GM23338 (cell line): ENCODE results near the gene CA12. TPM values are rescaled to one million over a fixed set of nuclear protein-coding genes. Genes with fewer than 3 reads are reported as not detected.

ENCODE experiments used
- ATAC-seq: fragments of 200-7000 bp; cut with Tn5 transposase; 3 replicates; pipeline ENCODE4 v1.9.1; 2020
- DNase-seq: peaks from one replicate; pipeline ENCODE4 v3.0.0-alpha.2; 2015; ENCODE audit warnings: low spot score
- H2AFZ ChIP-seq: fragments of 200-600 bp; sonication (generic); 2 replicates; pipeline ENCODE4 v1.8.0; 2016; ENCODE audit warnings: antibody characterized with exemption, mild to moderate bottlenecking, moderate library complexity
- H3F3A ChIP-seq: fragments of 200-600 bp; sonication (generic); replicated peaks from 2 replicates; pipeline ENCODE4 v1.8.0; 2017; ENCODE audit warnings: antibody characterized with exemption, mixed run types, low read depth
- H3K27ac ChIP-seq: fragments of 200-600 bp; sonication (generic); 2 replicates; pipeline ENCODE4 v1.6.1; 2016; ENCODE audit warnings: low read depth
- H3K27me3 ChIP-seq: fragments of 200-600 bp; sonication (generic); 2 replicates; pipeline ENCODE4 v1.8.0; 2016; ENCODE audit warnings: mild to moderate bottlenecking, mixed run types, moderate library complexity; ENCODE audit not compliant: insufficient read depth
- H3K36me3 ChIP-seq: fragments of 200-600 bp; sonication (generic); 2 replicates; pipeline ENCODE4 v1.8.0; 2016; ENCODE audit warnings: mild to moderate bottlenecking; ENCODE audit not compliant: insufficient read depth
- H3K4me1 ChIP-seq: fragments of 200-600 bp; sonication (generic); 2 replicates; pipeline ENCODE4 v1.8.0; 2016; ENCODE audit warnings: mild to moderate bottlenecking, moderate library complexity; ENCODE audit not compliant: insufficient read depth
- H3K4me2 ChIP-seq: fragments of 200-600 bp; sonication (generic); 2 replicates; pipeline ENCODE4 v1.7.1; 2017; ENCODE audit warnings: mixed run types
- H3K4me3 ChIP-seq: fragments of 200-600 bp; sonication (generic); 2 replicates; pipeline ENCODE4 v1.6.1; 2016; ENCODE audit warnings: mixed run types
- H3K79me2 ChIP-seq: fragments of 200-600 bp; sonication (generic); replicated peaks from 2 replicates; pipeline ENCODE4 v1.8.0; 2017; ENCODE audit warnings: mild to moderate bottlenecking; ENCODE audit not compliant: insufficient read depth
- H3K9me2 ChIP-seq: fragments of 200-600 bp; sonication (generic); 2 replicates; pipeline ENCODE4 v1.8.0; 2017; ENCODE audit not compliant: insufficient read depth
- H4K20me1 ChIP-seq: fragments of 200-600 bp; sonication (generic); replicated peaks from 2 replicates; pipeline ENCODE4 v1.8.0; 2017; ENCODE audit warnings: mild to moderate bottlenecking; ENCODE audit not compliant: insufficient read depth
- H3K27ac Mint-ChIP-seq: 2 replicates; pipeline ENCODE4 v1.8.0; 2020; ENCODE audit warnings: inconsistent platforms, mild to moderate bottlenecking, moderate library complexity, mixed read lengths
- H3K27me3 Mint-ChIP-seq: 3 replicates; pipeline ENCODE4 v1.8.0; 2022; ENCODE audit warnings: low read depth, mild to moderate bottlenecking, moderate library complexity, mixed read lengths, inconsistent platforms; ENCODE audit not compliant: insufficient read depth, poor library complexity
- H3K36me3 Mint-ChIP-seq: 3 replicates; pipeline ENCODE4 v1.8.0; 2021; ENCODE audit warnings: low read depth, mild to moderate bottlenecking, inconsistent platforms, moderate library complexity, mixed read lengths
- H3K4me1 Mint-ChIP-seq: 3 replicates; pipeline ENCODE4 v1.8.0; 2020; ENCODE audit warnings: mild to moderate bottlenecking, inconsistent platforms, mixed read lengths
- H3K4me3 Mint-ChIP-seq: 3 replicates; pipeline ENCODE4 v1.8.0; 2021; ENCODE audit warnings: moderate library complexity, mild to moderate bottlenecking, inconsistent platforms, mixed read lengths
- H3K9me3 Mint-ChIP-seq: 3 replicates; pipeline ENCODE4 v1.8.0; 2020; ENCODE audit warnings: moderate library complexity, mild to moderate bottlenecking, inconsistent platforms, mixed read lengths
- CREB1 ChIP-seq: fragments of 250-450 bp; sonication (Bioruptor Pico); IDR thresholded peaks from 2 replicates; pipeline ENCODE4 v1.5.0; 2020; ENCODE audit warnings: low read depth, mild to moderate bottlenecking, moderate library complexity
- EZH2 ChIP-seq: fragments of 200-600 bp; sonication (generic); IDR thresholded peaks from one replicate; pipeline ENCODE4 v1.8.0; 2017; ENCODE audit warnings: antibody characterized with exemption, mild to moderate bottlenecking, low read depth; ENCODE audit not compliant: unreplicated experiment
- EZH2phosphoT487 ChIP-seq: fragments of 200-600 bp; sonication (generic); IDR thresholded peaks from one replicate; pipeline ENCODE4 v1.8.1; 2018; ENCODE audit warnings: antibody characterized with exemption; ENCODE audit not compliant: unreplicated experiment
- JUNB ChIP-seq: IDR thresholded peaks from one replicate; pipeline ENCODE4 v1.6.1; 2016; ENCODE audit warnings: antibody characterized with exemption; ENCODE audit not compliant: unreplicated experiment
- NANOG ChIP-seq: IDR thresholded peaks from 2 replicates; pipeline ENCODE4 v1.6.1; 2016; ENCODE audit warnings: antibody characterized with exemption, borderline replicate concordance
- POLR2AphosphoS5 ChIP-seq: IDR thresholded peaks from 2 replicates; pipeline ENCODE4 v1.6.1; 2016; ENCODE audit warnings: antibody characterized with exemption, low read depth
- STAT1 ChIP-seq: IDR thresholded peaks from one replicate; pipeline ENCODE4 v1.6.1; 2016; ENCODE audit warnings: antibody characterized with exemption; ENCODE audit not compliant: unreplicated experiment
- ZNF114 ChIP-seq: fragments of 250-450 bp; sonication (Bioruptor Pico); IDR thresholded peaks from 2 replicates; pipeline ENCODE4 v1.5.0; 2020; ENCODE audit warnings: mild to moderate bottlenecking, moderate library complexity
- ZNF331 ChIP-seq: fragments of 250-450 bp; sonication (Bioruptor Pico); IDR thresholded peaks from 2 replicates; pipeline ENCODE4 v1.5.0; 2020; ENCODE audit warnings: low read depth, mild to moderate bottlenecking, moderate library complexity
- polyA plus RNA-seq: library from polyadenylated mRNA; unstranded; fragments of >200 nt; fragmentation: Nextera tagmentation; extraction: Ambion mirVana; gene quantifications from 2 replicates; pipeline ENCODE4 v1.2.1, GENCODE V29; 2016
- total RNA-seq: library from RNA; depleted of rRNA; stranded (reverse); fragments of >200 nt; shearing (Covaris generic); gene quantifications from 2 replicates; pipeline ENCODE4 v1.2.3, GENCODE V29; 2014
- TF ChIP-seq, protein P1 (sequence below): IDR thresholded peaks from 2 replicates; pipeline ENCODE4 v1.6.1; 2016; ENCODE audit warnings: antibody characterized with exemption
- TF ChIP-seq, protein P2 (sequence below): IDR thresholded peaks from one replicate; pipeline ENCODE4 v1.6.1; 2018; ENCODE audit warnings: antibody characterized with exemption; ENCODE audit not compliant: unreplicated experiment
- TF ChIP-seq, protein P3 (sequence below): fragments of 250-450 bp; sonication (Bioruptor Pico); IDR thresholded peaks from 2 replicates; pipeline ENCODE4 v1.5.0; 2020; ENCODE audit warnings: mild to moderate bottlenecking, moderate library complexity
- TF ChIP-seq, protein P4 (sequence below), 2 experiments: fragments of 200-600 bp in 1 of 2; sonication (generic) in 1 of 2; conservative IDR thresholded peaks; 2 replicates each; pipeline versions ENCODE4 v1.5.1 to v1.6.1; 2016 to 2017; ENCODE audit warnings: antibody characterized with exemption in 2 of 2, low read depth in 2 of 2, mild to moderate bottlenecking in 2 of 2, moderate library complexity in 1 of 2

Gene CA12
- total and polyA plus RNA-seq, 2 experiments from 2014 or later = 2.9 to 5.2 TPM

DNA sequence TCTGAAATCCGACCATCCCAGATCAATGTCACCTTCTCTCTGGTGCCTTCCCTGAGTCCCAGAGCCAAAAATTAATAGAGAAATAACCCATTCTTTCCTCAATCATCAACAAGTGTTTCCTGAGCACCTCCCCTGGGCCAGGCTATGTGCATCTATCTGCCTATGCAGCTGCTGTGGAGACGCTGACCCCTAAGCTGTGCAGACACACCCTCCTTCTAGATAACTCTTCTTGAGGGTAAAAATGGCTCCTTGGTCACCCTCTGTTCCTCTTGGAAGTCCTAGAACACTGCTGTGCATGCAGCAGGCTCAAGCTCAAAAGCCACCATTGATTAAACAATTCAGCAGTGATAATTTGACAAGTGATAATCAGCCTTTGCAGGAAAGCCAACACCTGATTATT is 18.4 kb downstream of the CA12 start:
- Histone ChIP-seq H3K9me2 (no peaks in the 10 kb centered on the region), H3K4me2 (peak overlapping the region; percentile 25), H3K27ac (no peak overlapping the region), H3K27me3 (no peaks in the 10 kb centered on the region), H3K4me3 (no peak overlapping the region), H3K36me3 (no peaks in the 10 kb centered on the region), H3F3A (no peaks in the 10 kb centered on the region), H3K79me2 (no peaks in the 10 kb centered on the region), H4K20me1 (no peaks in the 10 kb centered on the region), H3K4me1 (peaks cover 16% of the 10 kb centered on the region), H2AFZ (no peak overlapping the region)
- DNase-seq (no peak), ATAC-seq (no peak)
- TF ChIP-seq, protein P1, sequence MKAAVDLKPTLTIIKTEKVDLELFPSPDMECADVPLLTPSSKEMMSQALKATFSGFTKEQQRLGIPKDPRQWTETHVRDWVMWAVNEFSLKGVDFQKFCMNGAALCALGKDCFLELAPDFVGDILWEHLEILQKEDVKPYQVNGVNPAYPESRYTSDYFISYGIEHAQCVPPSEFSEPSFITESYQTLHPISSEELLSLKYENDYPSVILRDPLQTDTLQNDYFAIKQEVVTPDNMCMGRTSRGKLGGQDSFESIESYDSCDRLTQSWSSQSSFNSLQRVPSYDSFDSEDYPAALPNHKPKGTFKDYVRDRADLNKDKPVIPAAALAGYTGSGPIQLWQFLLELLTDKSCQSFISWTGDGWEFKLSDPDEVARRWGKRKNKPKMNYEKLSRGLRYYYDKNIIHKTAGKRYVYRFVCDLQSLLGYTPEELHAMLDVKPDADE = no peak
- TF ChIP-seq, protein P2, sequence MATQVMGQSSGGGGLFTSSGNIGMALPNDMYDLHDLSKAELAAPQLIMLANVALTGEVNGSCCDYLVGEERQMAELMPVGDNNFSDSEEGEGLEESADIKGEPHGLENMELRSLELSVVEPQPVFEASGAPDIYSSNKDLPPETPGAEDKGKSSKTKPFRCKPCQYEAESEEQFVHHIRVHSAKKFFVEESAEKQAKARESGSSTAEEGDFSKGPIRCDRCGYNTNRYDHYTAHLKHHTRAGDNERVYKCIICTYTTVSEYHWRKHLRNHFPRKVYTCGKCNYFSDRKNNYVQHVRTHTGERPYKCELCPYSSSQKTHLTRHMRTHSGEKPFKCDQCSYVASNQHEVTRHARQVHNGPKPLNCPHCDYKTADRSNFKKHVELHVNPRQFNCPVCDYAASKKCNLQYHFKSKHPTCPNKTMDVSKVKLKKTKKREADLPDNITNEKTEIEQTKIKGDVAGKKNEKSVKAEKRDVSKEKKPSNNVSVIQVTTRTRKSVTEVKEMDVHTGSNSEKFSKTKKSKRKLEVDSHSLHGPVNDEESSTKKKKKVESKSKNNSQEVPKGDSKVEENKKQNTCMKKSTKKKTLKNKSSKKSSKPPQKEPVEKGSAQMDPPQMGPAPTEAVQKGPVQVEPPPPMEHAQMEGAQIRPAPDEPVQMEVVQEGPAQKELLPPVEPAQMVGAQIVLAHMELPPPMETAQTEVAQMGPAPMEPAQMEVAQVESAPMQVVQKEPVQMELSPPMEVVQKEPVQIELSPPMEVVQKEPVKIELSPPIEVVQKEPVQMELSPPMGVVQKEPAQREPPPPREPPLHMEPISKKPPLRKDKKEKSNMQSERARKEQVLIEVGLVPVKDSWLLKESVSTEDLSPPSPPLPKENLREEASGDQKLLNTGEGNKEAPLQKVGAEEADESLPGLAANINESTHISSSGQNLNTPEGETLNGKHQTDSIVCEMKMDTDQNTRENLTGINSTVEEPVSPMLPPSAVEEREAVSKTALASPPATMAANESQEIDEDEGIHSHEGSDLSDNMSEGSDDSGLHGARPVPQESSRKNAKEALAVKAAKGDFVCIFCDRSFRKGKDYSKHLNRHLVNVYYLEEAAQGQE = no peak
- TF ChIP-seq, protein P3, sequence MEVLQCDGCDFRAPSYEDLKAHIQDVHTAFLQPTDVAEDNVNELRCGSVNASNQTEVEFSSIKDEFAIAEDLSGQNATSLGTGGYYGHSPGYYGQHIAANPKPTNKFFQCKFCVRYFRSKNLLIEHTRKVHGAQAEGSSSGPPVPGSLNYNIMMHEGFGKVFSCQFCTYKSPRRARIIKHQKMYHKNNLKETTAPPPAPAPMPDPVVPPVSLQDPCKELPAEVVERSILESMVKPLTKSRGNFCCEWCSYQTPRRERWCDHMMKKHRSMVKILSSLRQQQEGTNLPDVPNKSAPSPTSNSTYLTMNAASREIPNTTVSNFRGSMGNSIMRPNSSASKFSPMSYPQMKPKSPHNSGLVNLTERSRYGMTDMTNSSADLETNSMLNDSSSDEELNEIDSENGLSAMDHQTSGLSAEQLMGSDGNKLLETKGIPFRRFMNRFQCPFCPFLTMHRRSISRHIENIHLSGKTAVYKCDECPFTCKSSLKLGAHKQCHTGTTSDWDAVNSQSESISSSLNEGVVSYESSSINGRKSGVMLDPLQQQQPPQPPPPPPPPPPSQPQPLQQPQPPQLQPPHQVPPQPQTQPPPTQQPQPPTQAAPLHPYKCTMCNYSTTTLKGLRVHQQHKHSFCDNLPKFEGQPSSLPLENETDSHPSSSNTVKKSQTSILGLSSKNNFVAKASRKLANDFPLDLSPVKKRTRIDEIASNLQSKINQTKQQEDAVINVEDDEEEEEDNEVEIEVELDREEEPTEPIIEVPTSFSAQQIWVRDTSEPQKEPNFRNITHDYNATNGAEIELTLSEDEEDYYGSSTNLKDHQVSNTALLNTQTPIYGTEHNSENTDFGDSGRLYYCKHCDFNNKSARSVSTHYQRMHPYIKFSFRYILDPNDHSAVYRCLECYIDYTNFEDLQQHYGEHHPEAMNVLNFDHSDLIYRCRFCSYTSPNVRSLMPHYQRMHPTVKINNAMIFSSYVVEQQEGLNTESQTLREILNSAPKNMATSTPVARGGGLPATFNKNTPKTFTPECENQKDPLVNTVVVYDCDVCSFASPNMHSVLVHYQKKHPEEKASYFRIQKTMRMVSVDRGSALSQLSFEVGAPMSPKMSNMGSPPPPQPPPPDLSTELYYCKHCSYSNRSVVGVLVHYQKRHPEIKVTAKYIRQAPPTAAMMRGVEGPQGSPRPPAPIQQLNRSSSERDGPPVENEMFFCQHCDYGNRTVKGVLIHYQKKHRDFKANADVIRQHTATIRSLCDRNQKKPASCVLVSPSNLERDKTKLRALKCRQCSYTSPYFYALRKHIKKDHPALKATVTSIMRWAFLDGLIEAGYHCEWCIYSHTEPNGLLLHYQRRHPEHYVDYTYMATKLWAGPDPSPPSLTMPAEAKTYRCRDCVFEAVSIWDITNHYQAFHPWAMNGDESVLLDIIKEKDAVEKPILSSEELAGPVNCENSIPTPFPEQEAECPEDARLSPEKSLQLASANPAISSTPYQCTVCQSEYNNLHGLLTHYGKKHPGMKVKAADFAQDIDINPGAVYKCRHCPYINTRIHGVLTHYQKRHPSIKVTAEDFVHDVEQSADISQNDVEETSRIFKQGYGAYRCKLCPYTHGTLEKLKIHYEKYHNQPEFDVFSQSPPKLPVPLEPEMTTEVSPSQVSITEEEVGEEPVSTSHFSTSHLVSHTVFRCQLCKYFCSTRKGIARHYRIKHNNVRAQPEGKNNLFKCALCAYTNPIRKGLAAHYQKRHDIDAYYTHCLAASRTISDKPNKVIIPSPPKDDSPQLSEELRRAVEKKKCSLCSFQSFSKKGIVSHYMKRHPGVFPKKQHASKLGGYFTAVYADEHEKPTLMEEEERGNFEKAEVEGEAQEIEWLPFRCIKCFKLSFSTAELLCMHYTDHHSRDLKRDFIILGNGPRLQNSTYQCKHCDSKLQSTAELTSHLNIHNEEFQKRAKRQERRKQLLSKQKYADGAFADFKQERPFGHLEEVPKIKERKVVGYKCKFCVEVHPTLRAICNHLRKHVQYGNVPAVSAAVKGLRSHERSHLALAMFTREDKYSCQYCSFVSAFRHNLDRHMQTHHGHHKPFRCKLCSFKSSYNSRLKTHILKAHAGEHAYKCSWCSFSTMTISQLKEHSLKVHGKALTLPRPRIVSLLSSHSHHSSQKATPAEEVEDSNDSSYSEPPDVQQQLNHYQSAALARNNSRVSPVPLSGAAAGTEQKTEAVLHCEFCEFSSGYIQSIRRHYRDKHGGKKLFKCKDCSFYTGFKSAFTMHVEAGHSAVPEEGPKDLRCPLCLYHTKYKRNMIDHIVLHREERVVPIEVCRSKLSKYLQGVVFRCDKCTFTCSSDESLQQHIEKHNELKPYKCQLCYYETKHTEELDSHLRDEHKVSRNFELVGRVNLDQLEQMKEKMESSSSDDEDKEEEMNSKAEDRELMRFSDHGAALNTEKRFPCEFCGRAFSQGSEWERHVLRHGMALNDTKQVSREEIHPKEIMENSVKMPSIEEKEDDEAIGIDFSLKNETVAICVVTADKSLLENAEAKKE = no peak
- TF ChIP-seq JUNB = no peak
- TF ChIP-seq POLR2AphosphoS5 = no peak
- TF ChIP-seq, protein P4, sequence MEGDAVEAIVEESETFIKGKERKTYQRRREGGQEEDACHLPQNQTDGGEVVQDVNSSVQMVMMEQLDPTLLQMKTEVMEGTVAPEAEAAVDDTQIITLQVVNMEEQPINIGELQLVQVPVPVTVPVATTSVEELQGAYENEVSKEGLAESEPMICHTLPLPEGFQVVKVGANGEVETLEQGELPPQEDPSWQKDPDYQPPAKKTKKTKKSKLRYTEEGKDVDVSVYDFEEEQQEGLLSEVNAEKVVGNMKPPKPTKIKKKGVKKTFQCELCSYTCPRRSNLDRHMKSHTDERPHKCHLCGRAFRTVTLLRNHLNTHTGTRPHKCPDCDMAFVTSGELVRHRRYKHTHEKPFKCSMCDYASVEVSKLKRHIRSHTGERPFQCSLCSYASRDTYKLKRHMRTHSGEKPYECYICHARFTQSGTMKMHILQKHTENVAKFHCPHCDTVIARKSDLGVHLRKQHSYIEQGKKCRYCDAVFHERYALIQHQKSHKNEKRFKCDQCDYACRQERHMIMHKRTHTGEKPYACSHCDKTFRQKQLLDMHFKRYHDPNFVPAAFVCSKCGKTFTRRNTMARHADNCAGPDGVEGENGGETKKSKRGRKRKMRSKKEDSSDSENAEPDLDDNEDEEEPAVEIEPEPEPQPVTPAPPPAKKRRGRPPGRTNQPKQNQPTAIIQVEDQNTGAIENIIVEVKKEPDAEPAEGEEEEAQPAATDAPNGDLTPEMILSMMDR (conservative IDR thresholded peaks at IDR 0.05; ENCODE audit: low read depth in 2 of 2) = no peak
- no peak for TF ChIP-seq STAT1
- TF ChIP-seq CREB1 (CRISPR knock-in tag) = no peak
- no peak for TF ChIP-seq NANOG
- no peak for TF ChIP-seq EZH2
- no peak for TF ChIP-seq ZNF114 (CRISPR knock-in tag)
- TF ChIP-seq EZH2phosphoT487 = no peak
- no peak for TF ChIP-seq ZNF331 (CRISPR knock-in tag)
- Mint-ChIP-seq H3K36me3 (no peaks in the 10 kb centered on the region), H3K4me1 (peaks cover 22% of the 10 kb centered on the region), H3K4me3 (no peak overlapping the region), H3K9me3 (peaks cover 3% of the 10 kb centered on the region; the same call in 1 of the 3 replicates), H3K27ac (no peak overlapping the region), H3K27me3 (peaks cover 4% of the 10 kb centered on the region)
